Mesothelial cell of epicardium (in vitro differentiated cells): ENCODE data around the gene ERICH6B. TPM values are rescaled to one million over a fixed set of nuclear protein-coding genes. Genes with fewer than 3 reads are reported as not detected.

ENCODE experiments used
- DNase-seq, 2 experiments: peaks; one replicate each; pipeline ENCODE4 v3.0.0; 2021; ENCODE audit warnings: low spot score in 2 of 2; ENCODE audit not compliant: unreplicated experiment in 2 of 2
- H3K27ac Mint-ChIP-seq: 2 replicates; pipeline ENCODE4 v1.8.0; 2021; ENCODE audit warnings: mixed read lengths
- H3K27me3 Mint-ChIP-seq: 2 replicates; pipeline ENCODE4 v1.8.0; 2021; ENCODE audit warnings: low read depth, mixed read lengths
- H3K36me3 Mint-ChIP-seq: 2 replicates; pipeline ENCODE4 v1.8.0; 2021; ENCODE audit warnings: mixed read lengths
- H3K4me1 Mint-ChIP-seq: 2 replicates; pipeline ENCODE4 v1.8.0; 2021; ENCODE audit warnings: mixed read lengths
- H3K4me3 Mint-ChIP-seq: 2 replicates; pipeline ENCODE4 v1.8.0; 2021; ENCODE audit warnings: mild to moderate bottlenecking, moderate library complexity, mixed read lengths
- H3K9me3 Mint-ChIP-seq: 2 replicates; pipeline ENCODE4 v1.8.0; 2021; ENCODE audit warnings: mixed read lengths
- CTCF ChIP-seq: fragments of 200-600 bp; sonication (generic); IDR thresholded peaks from one replicate; pipeline ENCODE4 v1.5.0; 2021; ENCODE audit warnings: antibody characterized with exemption; ENCODE audit not compliant: unreplicated experiment
- total RNA-seq: library from RNA; stranded (reverse); gene quantifications from 3 replicates; pipeline ENCODE4 v1.2.1, GENCODE V29; 2021

The ERICH6B gene
- total RNA-seq, 1 donor from 2014 or later: not detected

DNA sequence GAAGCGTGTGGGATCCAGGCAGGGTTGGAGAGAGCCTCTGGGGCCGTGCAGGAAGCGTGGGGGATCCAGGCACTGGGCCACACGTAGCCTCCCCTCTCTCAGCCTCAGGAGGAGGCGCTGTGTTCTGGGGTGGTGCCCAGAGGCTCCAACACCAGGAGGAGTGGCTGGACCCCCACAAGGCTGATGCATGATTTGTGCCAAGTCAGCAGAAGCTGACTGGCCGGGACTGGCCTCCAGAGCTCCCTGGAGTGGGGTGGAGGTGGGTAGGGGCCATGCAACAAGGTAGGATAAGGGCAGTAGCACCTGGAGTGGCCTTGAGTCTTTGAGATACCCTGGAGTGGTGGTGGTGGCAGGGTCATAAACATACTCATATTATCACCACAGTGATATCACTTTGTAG is 75.3 kb downstream of the ERICH6B start:
- no peaks in the 10 kb centered on the region for H3K27me3 Mint-ChIP-seq
- H3K27ac Mint-ChIP-seq: no peak overlapping the region
- peaks cover 1% of the 10 kb centered on the region for H3K36me3 Mint-ChIP-seq
- no peak overlapping the region for H3K4me3 Mint-ChIP-seq
- H3K9me3 Mint-ChIP-seq: no peaks in the 10 kb centered on the region
- no peak for DNase-seq
- H3K4me1 Mint-ChIP-seq: no peaks in the 10 kb centered on the region
- TF ChIP-seq CTCF: no peak

- Mint-ChIP-seq H3K4me3 (no peak overlapping the region), H3K27ac (no peak overlapping the region), H3K27me3 (no peaks in the 10 kb centered on the region), H3K36me3 (peaks cover 8% of the 10 kb centered on the region), H3K4me1 (no peaks in the 10 kb centered on the region), H3K9me3 (no peaks in the 10 kb centered on the region)
- no peak for TF ChIP-seq CTCF
- no peak for DNase-seq
These were observed 77.2 kb downstream of the ERICH6B start for GRCh38 chr13:45538382-45538781.

DNA sequence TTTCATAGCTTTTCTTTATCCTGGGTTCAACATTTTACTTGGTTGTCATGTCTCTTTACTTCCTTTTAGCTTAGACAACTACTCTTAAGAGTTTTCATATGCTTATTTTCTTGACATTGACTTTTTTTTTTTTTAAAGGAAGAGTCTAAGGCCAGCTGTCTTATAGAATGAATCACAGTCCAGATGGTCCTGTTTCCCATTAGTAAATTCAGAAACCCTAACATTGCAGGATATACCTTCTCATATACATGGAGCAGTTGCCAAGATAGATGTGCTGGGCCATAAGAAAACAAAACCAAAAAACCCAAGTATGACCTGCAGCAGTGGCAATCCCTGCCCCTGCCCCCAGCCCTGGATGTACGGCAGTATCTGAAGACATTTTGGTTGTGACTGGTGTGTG is 78.0 kb downstream of the ERICH6B start:
- DNase-seq: no peak
- H3K4me1 Mint-ChIP-seq: no peaks in the 10 kb centered on the region
- H3K27ac Mint-ChIP-seq: no peak overlapping the region
- peaks cover 16% of the 10 kb centered on the region for H3K36me3 Mint-ChIP-seq
- no peak overlapping the region for H3K4me3 Mint-ChIP-seq
- no peaks in the 10 kb centered on the region for H3K9me3 Mint-ChIP-seq
- no peak for TF ChIP-seq CTCF
- H3K27me3 Mint-ChIP-seq: no peaks in the 10 kb centered on the region

- H3K36me3 Mint-ChIP-seq: peaks cover 21% of the 10 kb centered on the region
- TF ChIP-seq CTCF: no peak
- no peaks in the 10 kb centered on the region for H3K9me3 Mint-ChIP-seq
- no peaks in the 10 kb centered on the region for H3K4me1 Mint-ChIP-seq
- H3K27me3 Mint-ChIP-seq: no peaks in the 10 kb centered on the region
- no peak for DNase-seq
- no peak overlapping the region for H3K4me3 Mint-ChIP-seq
- H3K27ac Mint-ChIP-seq: no peak overlapping the region
These were observed 79.3 kb downstream of the ERICH6B start for GRCh38 chr13:45536224-45536623.

- Mint-ChIP-seq H3K27me3 (no peaks in the 10 kb centered on the region), H3K27ac (no peak overlapping the region)
These were observed 80.9 kb downstream of the ERICH6B start for GRCh38 chr13:45534604-45535003.

More at GRCh38 chr13:45534604-45535003, 80.9 kb downstream of the ERICH6B start:
- DNase-seq: no peak
- no peaks in the 10 kb centered on the region for H3K9me3 Mint-ChIP-seq
- TF ChIP-seq CTCF: no peak
- H3K36me3 Mint-ChIP-seq: peaks cover 31% of the 10 kb centered on the region
- no peaks in the 10 kb centered on the region for H3K4me1 Mint-ChIP-seq
- no peak overlapping the region for H3K4me3 Mint-ChIP-seq
